NT2/D1 (cell line): ENCODE measurements around the gene NSL1.
"Not testable (repeated sequence)": the region's sequence is repeated elsewhere in the genome, so short reads cannot be mapped to it uniquely, and the experiment has no call there.

Experiments
- SUZ12 ChIP-seq: IDR thresholded peaks from 2 replicates; pipeline ENCODE4 v1.6.1; 2011; ENCODE audit not compliant: insufficient read length, insufficient read depth; ENCODE audit errors: extremely low read depth
- ZNF274 ChIP-seq: IDR thresholded peaks from 2 replicates; pipeline ENCODE4 v1.6.1; 2011; ENCODE audit warnings: mild to moderate bottlenecking, low read depth, low read length

DNA sequence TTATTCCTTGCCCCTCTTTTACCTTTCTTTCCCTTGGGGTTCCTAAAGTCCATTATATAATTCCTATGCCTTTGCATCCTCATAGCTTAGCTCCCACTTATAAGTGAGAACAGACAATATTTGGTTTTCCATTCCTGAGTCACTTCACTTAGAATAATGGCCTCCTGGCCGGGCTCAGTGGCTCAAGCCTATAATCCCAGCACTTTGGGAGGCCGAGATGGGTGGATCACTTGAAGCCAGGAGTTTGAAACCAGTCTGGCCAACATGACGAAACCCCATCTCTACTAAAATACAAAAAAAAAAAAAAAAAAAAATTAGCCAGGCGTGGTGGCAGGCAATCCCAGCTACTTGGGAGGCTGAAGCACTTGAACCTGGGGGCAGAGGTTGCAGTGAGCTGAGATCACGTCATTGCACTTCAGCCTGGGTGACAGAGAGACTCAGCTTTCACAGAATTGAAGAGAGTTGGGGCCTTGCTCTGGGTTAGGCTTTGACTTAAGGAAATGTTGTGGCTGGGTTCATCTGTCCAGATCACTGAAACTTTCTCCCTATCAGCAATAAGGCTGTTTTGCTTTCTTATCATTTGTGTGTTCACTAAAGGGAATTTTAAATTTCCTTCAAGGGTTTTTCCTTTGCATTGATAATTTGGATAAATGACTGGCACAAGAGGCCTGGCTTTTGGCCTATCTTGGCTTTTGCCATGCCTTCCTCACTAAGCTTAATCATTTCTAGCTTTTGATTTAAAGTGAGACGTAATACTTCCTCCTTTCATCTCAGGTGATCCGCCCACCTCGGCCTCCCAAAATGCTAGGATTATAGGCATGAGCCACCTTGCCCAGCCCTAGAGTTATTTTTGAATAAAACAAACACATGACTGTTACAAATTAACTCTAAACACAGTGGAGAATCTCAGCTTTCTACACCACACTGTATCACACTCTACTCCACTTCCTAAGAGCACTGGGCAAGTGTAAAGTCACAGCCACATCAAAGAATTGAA lies 41.9 kb upstream of the NSL1 start:
- not testable (repeated sequence) for TF ChIP-seq SUZ12, ZNF274
